ENCODE measurements around the gene PCSK4.

Gene PCSK4

GRCh38 chr19:1488282-1488601, 1.9 kb downstream of the PCSK4 start:
- no peak for DNase-seq (ENCODE audit: low read depth)
- TF ChIP-seq CTCF (IDR thresholded peaks at IDR 0.05; ENCODE audit: low read length, missing control alignments) = no peak

GRCh38 chr19:1487576-1488281, 2.4 kb downstream of the PCSK4 start:
- H3K4me3 ChIP-seq (replicated peaks; ENCODE audit: low read depth, low read length) = no peak overlapping the region
- no peak for DNase-seq (ENCODE audit: low read depth)
- TF ChIP-seq CTCF (IDR thresholded peaks at IDR 0.05; ENCODE audit: low read length, missing control alignments) = no peak

More at GRCh38 chr19:1488282-1488601, 1.9 kb downstream of the PCSK4 start:
- no peak overlapping the region for H3K4me3 ChIP-seq (replicated peaks; ENCODE audit: low read depth, low read length)

- no peak for DNase-seq (ENCODE audit: low read depth)
- no peak overlapping the region for H3K4me3 ChIP-seq (replicated peaks; ENCODE audit: low read depth, low read length)
- no peak for TF ChIP-seq CTCF (IDR thresholded peaks at IDR 0.05; ENCODE audit: low read length, missing control alignments)
Observed at GRCh38 chr19:1486720-1487575, 3.2 kb downstream of the PCSK4 start.

- no peak overlapping the region for H3K4me3 ChIP-seq (replicated peaks; ENCODE audit: low read depth, low read length)
- no peak for DNase-seq (ENCODE audit: low read depth)
- TF ChIP-seq CTCF (IDR thresholded peaks at IDR 0.05; ENCODE audit: low read length, missing control alignments) = no peak
Observed at GRCh38 chr19:1483979-1484428, 6.1 kb downstream of the PCSK4 start.

- TF ChIP-seq CTCF (IDR thresholded peaks at IDR 0.05; ENCODE audit: low read length, missing control alignments) = no peak
- no peak overlapping the region for H3K4me3 ChIP-seq (replicated peaks; ENCODE audit: low read depth, low read length)
- no peak for DNase-seq (ENCODE audit: low read depth)
Observed at GRCh38 chr19:1483131-1483978, 6.8 kb downstream of the PCSK4 start.

- TF ChIP-seq CTCF (IDR thresholded peaks at IDR 0.05; ENCODE audit: low read length, missing control alignments) = no peak
- no peak overlapping the region for H3K4me3 ChIP-seq (replicated peaks; ENCODE audit: low read depth, low read length)
- DNase-seq (ENCODE audit: low read depth) = no peak
Observed at GRCh38 chr19:1482361-1483130, 7.6 kb downstream of the PCSK4 start.

Measured in fibroblast of pulmonary artery (primary cell).